Activated naive CD8-positive, alpha-beta T cell treated with anti-CD3 and anti-CD28 coated beads, Interleukin-2, amount 50 U/mL, for 16 hours (primary cell): Measurements from ENCODE around the gene LY9.

Experiments
- DNase-seq: peaks from one replicate; pipeline ENCODE4 v3.0.0-alpha.2; 2020; ENCODE audit warnings: low read depth, low spot score

The LY9 gene

GRCh38 chr1:160800645-160801408, 4.9 kb downstream of the LY9 start:
- DNase-seq = no peak

GRCh38 chr1:160801836-160802580, 6.0 kb downstream of the LY9 start:
- DNase-seq = no peak

GRCh38 chr1:160806109-160806665, 10.2 kb downstream of the LY9 start:
- no peak for DNase-seq

GRCh38 chr1:160806784-160807183, 10.8 kb downstream of the LY9 start:
- DNase-seq = no peak

GRCh38 chr1:160807247-160807646, 11.3 kb downstream of the LY9 start:
- DNase-seq = no peak

GRCh38 chr1:160807738-160808137, 11.8 kb downstream of the LY9 start:
- no peak for DNase-seq

GRCh38 chr1:160808289-160808688, 12.3 kb downstream of the LY9 start:
- DNase-seq = no peak

GRCh38 chr1:160810486-160810885, 14.5 kb downstream of the LY9 start:
- no peak for DNase-seq

- DNase-seq = no peak
Observed at GRCh38 chr1:160811147-160811546, 15.2 kb downstream of the LY9 start.

- no peak for DNase-seq
Observed at GRCh38 chr1:160813215-160813614, 17.2 kb downstream of the LY9 start.

GRCh38 chr1:160814316-160814715, 18.3 kb downstream of the LY9 start:
- DNase-seq = no peak

GRCh38 chr1:160814856-160815255, 18.9 kb downstream of the LY9 start:
- no peak for DNase-seq

- no peak for DNase-seq
Observed at GRCh38 chr1:160818207-160818937, 22.4 kb downstream of the LY9 start.

GRCh38 chr1:160819186-160819585, 23.2 kb downstream of the LY9 start:
- DNase-seq = no peak

GRCh38 chr1:160821627-160822026, 25.7 kb downstream of the LY9 start:
- no peak for DNase-seq

- DNase-seq = no peak
Observed at GRCh38 chr1:160823296-160823695, 27.3 kb downstream of the LY9 start.

GRCh38 chr1:160826546-160826945, 30.6 kb downstream of the LY9 start:
- DNase-seq = no peak

GRCh38 chr1:160827418-160827817, 31.4 kb downstream of the LY9 start:
- DNase-seq = no peak

GRCh38 chr1:160829766-160830165, 33.8 kb downstream of the LY9 start:
- DNase-seq = no peak

- peak; percentile 75 for DNase-seq
Observed at GRCh38 chr1:160830321-160831153, 34.6 kb downstream of the LY9 start.

- DNase-seq = no peak
Observed at GRCh38 chr1:160834945-160835565, 39.1 kb downstream of the LY9 start.
